ENCODE measurements around the gene TRIM24.

GRCh38 chr7:138559448-138559847 is 99.4 kb downstream of the TRIM24 start:
- TF ChIP-seq POLR2A (IDR thresholded peaks at IDR 0.05) (no peak), POLR2AphosphoS5 (IDR thresholded peaks at IDR 0.05) (no peak)
